ENCODE data around the gene MAST4. TPM values are rescaled to one million over a fixed set of nuclear protein-coding genes. Genes with fewer than 3 reads are reported as not detected.
A peak's percentile ranks its signal among the peaks of the same experiment; 100 is the strongest.

The MAST4 gene
- total and polyA plus RNA-seq, 4 donors = 17.1 to 34.6 (median 21.0) TPM

GRCh38 chr5:66862020-66862419 lies 265.8 kb downstream of the MAST4 start:
- no peaks in the 10 kb centered on the region for H3K36me3 ChIP-seq (ENCODE audit: control insufficient read depth, insufficient read depth, low read length)
- 83% methylated on average over 1 of the region's 2 CpGs for WGBS (ENCODE audit: insufficient coverage)

DNA sequence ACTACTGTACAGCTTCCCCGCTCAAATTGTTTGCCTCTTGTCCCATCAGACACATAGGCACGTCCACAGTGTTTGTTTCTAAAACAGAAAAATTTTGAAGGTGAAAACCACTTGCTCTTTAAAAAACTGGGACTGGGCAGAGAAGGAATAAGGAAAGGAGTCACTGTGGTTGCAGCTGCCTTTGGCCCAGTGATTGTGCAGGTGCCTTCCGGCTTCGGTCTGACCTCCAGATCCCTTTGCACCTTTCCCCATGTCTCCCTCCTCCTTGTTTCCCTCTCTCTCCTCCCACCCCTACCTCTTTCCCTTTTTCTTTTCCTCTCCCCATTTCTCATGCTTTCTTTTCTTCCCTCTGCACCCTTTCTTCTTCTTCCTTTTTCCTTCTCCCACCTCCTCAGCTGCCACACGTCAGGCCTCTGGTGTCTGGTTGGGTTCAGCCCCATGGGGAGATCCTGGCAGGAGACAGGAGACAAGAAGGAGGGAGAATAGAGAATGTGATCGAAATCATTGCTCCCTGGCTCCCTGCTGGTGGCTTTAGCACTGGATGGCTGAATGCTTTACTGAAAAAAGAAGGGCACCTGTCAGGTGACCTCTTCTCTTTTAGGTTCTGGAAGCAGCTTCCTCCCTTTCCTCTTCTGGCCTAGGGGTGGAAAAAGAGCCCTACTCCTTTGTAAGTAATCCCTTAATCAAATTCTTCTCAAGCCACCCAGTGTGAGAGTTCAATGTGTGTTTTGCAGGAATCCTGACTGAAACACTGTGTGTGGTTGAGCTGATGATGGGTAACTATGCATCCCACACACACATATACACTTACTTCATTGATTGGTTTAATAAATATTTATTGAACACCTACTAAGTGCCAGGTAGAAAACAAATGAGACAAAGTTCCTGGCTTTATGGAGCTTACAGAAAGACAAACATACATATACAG lies 267.3 kb downstream of the MAST4 start:
- H3K9me3 ChIP-seq (ENCODE audit: control insufficient read depth, insufficient read depth, low read length) = no peaks in the 10 kb centered on the region

More at GRCh38 chr5:66862020-66862419, 265.8 kb downstream of the MAST4 start:
- H3K9me3 ChIP-seq (ENCODE audit: control insufficient read depth, insufficient read depth, low read length) = no peaks in the 10 kb centered on the region
- H3K4me3 ChIP-seq (ENCODE audit: low read depth, low read length) = no peak overlapping the region
- peaks cover 4% of the 10 kb centered on the region for H3K4me1 ChIP-seq (ENCODE audit: control insufficient read depth, insufficient read depth, low read length)
- H3K27me3 ChIP-seq (ENCODE audit: control insufficient read depth, insufficient read depth, low read length) = peaks cover 7% of the 10 kb centered on the region
- H3K27ac ChIP-seq (ENCODE audit: low read depth, low read length) = no peak overlapping the region
- peak in 1 of 6 donors; percentile 63 for DNase-seq (ENCODE audit: low read depth in 4 of 6, low spot score in 6 of 6)

GRCh38 chr5:66864240-66864884 lies 268.2 kb downstream of the MAST4 start:
- 97% methylated on average over 7 of the region's 10 CpGs for WGBS (ENCODE audit: insufficient coverage)
- Histone ChIP-seq H3K4me1 (ENCODE audit: control insufficient read depth, insufficient read depth, low read length) (peaks cover 4% of the 10 kb centered on the region), H3K4me3 (ENCODE audit: low read depth, low read length) (no peak overlapping the region), H3K9me3 (ENCODE audit: control insufficient read depth, insufficient read depth, low read length) (no peaks in the 10 kb centered on the region), H3K36me3 (ENCODE audit: control insufficient read depth, insufficient read depth, low read length) (no peaks in the 10 kb centered on the region), H3K27ac (ENCODE audit: low read depth, low read length) (no peak overlapping the region), H3K27me3 (ENCODE audit: control insufficient read depth, insufficient read depth, low read length) (peaks cover 7% of the 10 kb centered on the region)
- DNase-seq (ENCODE audit: low read depth in 4 of 6, low spot score in 6 of 6) = no peak

More for the DNA sequence above, 267.3 kb downstream of the MAST4 start:
- peaks cover 4% of the 10 kb centered on the region for H3K4me1 ChIP-seq (ENCODE audit: control insufficient read depth, insufficient read depth, low read length)
- H3K4me3 ChIP-seq (ENCODE audit: low read depth, low read length) = no peak overlapping the region
- DNase-seq (ENCODE audit: low read depth in 4 of 6, low spot score in 6 of 6) = no peak
- no peak overlapping the region for H3K27ac ChIP-seq (ENCODE audit: low read depth, low read length)
- peaks cover 7% of the 10 kb centered on the region for H3K27me3 ChIP-seq (ENCODE audit: control insufficient read depth, insufficient read depth, low read length)
- no peaks in the 10 kb centered on the region for H3K36me3 ChIP-seq (ENCODE audit: control insufficient read depth, insufficient read depth, low read length)
- WGBS (ENCODE audit: insufficient coverage) = 63% methylated on average over 4 of the region's 6 CpGs

GRCh38 chr5:66867618-66868322 lies 271.6 kb downstream of the MAST4 start:
- Histone ChIP-seq H3K27ac (ENCODE audit: low read depth, low read length) (no peak overlapping the region), H3K4me3 (ENCODE audit: low read depth, low read length) (no peak overlapping the region), H3K4me1 (ENCODE audit: control insufficient read depth, insufficient read depth, low read length) (peaks cover 8% of the 10 kb centered on the region), H3K36me3 (ENCODE audit: control insufficient read depth, insufficient read depth, low read length) (no peaks in the 10 kb centered on the region), H3K9me3 (ENCODE audit: control insufficient read depth, insufficient read depth, low read length) (no peaks in the 10 kb centered on the region), H3K27me3 (ENCODE audit: control insufficient read depth, insufficient read depth, low read length) (no peaks in the 10 kb centered on the region)
- 60% methylated on average over 1 of the region's 1 CpG for WGBS (ENCODE audit: insufficient coverage)
- peak in 1 of 6 donors; percentile 54 for DNase-seq (ENCODE audit: low read depth in 4 of 6, low spot score in 6 of 6)

GRCh38 chr5:66869347-66869746 lies 273.2 kb downstream of the MAST4 start:
- Histone ChIP-seq H3K4me3 (ENCODE audit: low read depth, low read length) (no peak overlapping the region), H3K36me3 (ENCODE audit: control insufficient read depth, insufficient read depth, low read length) (no peaks in the 10 kb centered on the region), H3K27me3 (ENCODE audit: control insufficient read depth, insufficient read depth, low read length) (no peaks in the 10 kb centered on the region), H3K27ac (ENCODE audit: low read depth, low read length) (no peak overlapping the region), H3K9me3 (ENCODE audit: control insufficient read depth, insufficient read depth, low read length) (no peaks in the 10 kb centered on the region), H3K4me1 (ENCODE audit: control insufficient read depth, insufficient read depth, low read length) (peaks cover 4% of the 10 kb centered on the region)
- no CpG with 5 or more reads among the region's 6 CpGs for WGBS (ENCODE audit: insufficient coverage)
- no peak for DNase-seq (ENCODE audit: low read depth in 4 of 6, low spot score in 6 of 6)

DNA sequence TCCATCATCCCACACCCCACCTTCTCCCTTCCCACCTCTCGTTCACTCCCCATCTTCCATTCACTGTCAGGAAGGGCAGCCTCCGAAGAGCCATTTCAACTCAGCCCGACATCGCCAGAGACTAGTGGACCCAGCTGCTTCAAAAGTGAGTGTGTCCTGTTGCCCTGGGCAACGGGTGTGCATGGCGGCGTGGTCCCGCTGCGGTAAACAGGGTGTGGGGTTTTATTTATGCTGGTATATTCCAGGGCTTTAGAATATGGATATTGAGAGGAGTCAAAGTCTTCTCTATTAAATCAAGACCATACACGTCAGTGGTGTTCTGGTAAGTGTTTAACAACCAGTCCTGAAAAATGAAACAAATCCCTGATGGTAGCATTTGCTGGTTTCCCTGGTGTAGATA lies 274.5 kb downstream of the MAST4 start:
- no peaks in the 10 kb centered on the region for H3K27me3 ChIP-seq (ENCODE audit: control insufficient read depth, insufficient read depth, low read length)
- no peaks in the 10 kb centered on the region for H3K9me3 ChIP-seq (ENCODE audit: control insufficient read depth, insufficient read depth, low read length)
- no peak overlapping the region for H3K27ac ChIP-seq (ENCODE audit: low read depth, low read length)
- H3K4me1 ChIP-seq (ENCODE audit: control insufficient read depth, insufficient read depth, low read length) = peaks cover 4% of the 10 kb centered on the region
- no peaks in the 10 kb centered on the region for H3K36me3 ChIP-seq (ENCODE audit: control insufficient read depth, insufficient read depth, low read length)
- peak in 2 of 6 donors; percentile 19 to 78 for DNase-seq (ENCODE audit: low read depth in 4 of 6, low spot score in 6 of 6)
- H3K4me3 ChIP-seq (ENCODE audit: low read depth, low read length) = no peak overlapping the region
- WGBS (ENCODE audit: insufficient coverage) = 53% methylated on average over 4 of the region's 10 CpGs

GRCh38 chr5:66871651-66872050 lies 275.5 kb downstream of the MAST4 start:
- peaks cover 4% of the 10 kb centered on the region for H3K4me1 ChIP-seq (ENCODE audit: control insufficient read depth, insufficient read depth, low read length)
- no peak overlapping the region for H3K4me3 ChIP-seq (ENCODE audit: low read depth, low read length)
- H3K27ac ChIP-seq (ENCODE audit: low read depth, low read length) = no peak overlapping the region
- WGBS (ENCODE audit: insufficient coverage) = 96% methylated on average over 5 of the region's 5 CpGs
- H3K9me3 ChIP-seq (ENCODE audit: control insufficient read depth, insufficient read depth, low read length) = no peaks in the 10 kb centered on the region
- DNase-seq (ENCODE audit: low read depth in 4 of 6, low spot score in 6 of 6) = no peak
- H3K36me3 ChIP-seq (ENCODE audit: control insufficient read depth, insufficient read depth, low read length) = no peaks in the 10 kb centered on the region
- no peaks in the 10 kb centered on the region for H3K27me3 ChIP-seq (ENCODE audit: control insufficient read depth, insufficient read depth, low read length)

- Histone ChIP-seq H3K36me3 (ENCODE audit: control insufficient read depth, insufficient read depth, low read length) (no peaks in the 10 kb centered on the region), H3K4me3 (ENCODE audit: low read depth, low read length) (no peak overlapping the region), H3K27ac (ENCODE audit: low read depth, low read length) (no peak overlapping the region), H3K4me1 (ENCODE audit: control insufficient read depth, insufficient read depth, low read length) (peaks cover 4% of the 10 kb centered on the region), H3K27me3 (ENCODE audit: control insufficient read depth, insufficient read depth, low read length) (no peaks in the 10 kb centered on the region), H3K9me3 (ENCODE audit: control insufficient read depth, insufficient read depth, low read length) (no peaks in the 10 kb centered on the region)
- WGBS (ENCODE audit: insufficient coverage) = no CpG with 5 or more reads among the region's 6 CpGs
- DNase-seq (ENCODE audit: low read depth in 4 of 6, low spot score in 6 of 6) = peak in 2 of 6 donors; percentile 11 to 55
Observed at GRCh38 chr5:66872736-66873331, 276.6 kb downstream of the MAST4 start.

GRCh38 chr5:66874004-66874403 lies 277.8 kb downstream of the MAST4 start:
- Histone ChIP-seq H3K9me3 (ENCODE audit: control insufficient read depth, insufficient read depth, low read length) (no peaks in the 10 kb centered on the region), H3K4me1 (ENCODE audit: control insufficient read depth, insufficient read depth, low read length) (peaks cover 4% of the 10 kb centered on the region), H3K27me3 (ENCODE audit: control insufficient read depth, insufficient read depth, low read length) (no peaks in the 10 kb centered on the region), H3K36me3 (ENCODE audit: control insufficient read depth, insufficient read depth, low read length) (no peaks in the 10 kb centered on the region), H3K27ac (ENCODE audit: low read depth, low read length) (no peak overlapping the region), H3K4me3 (ENCODE audit: low read depth, low read length) (no peak overlapping the region)
- DNase-seq (ENCODE audit: low read depth in 4 of 6, low spot score in 6 of 6) = no peak
- WGBS (ENCODE audit: insufficient coverage) = 77% methylated on average over 2 of the region's 3 CpGs
